Fibroblast of lung (primary cell): ENCODE data around the gene BBS9.

Experiments
- CTCF ChIP-seq, 2 donors: IDR thresholded peaks in 1 of 2; conservative IDR thresholded peaks in 1 of 2; 1 replicate in 1 of 2; 2 replicates in 1 of 2; pipeline ENCODE4 v1.5.1; 2011 to 2012; ENCODE audit warnings: low read length in 2 of 2, control low read depth in 1 of 2, inconsistent platforms in 1 of 2, low read depth in 1 of 2, mild to moderate bottlenecking in 1 of 2
- EZH2 ChIP-seq: IDR thresholded peaks from 2 replicates; pipeline ENCODE4 v1.5.1; 2012; ENCODE audit warnings: low read length, control low read depth, mild to moderate bottlenecking; ENCODE audit errors: missing control alignments

- TF ChIP-seq CTCF (conservative IDR thresholded peaks at IDR 0.05 in 1 of 2, IDR thresholded peaks at IDR 0.05 in 1 of 2; ENCODE audit: low read depth in 1 of 2, low read length in 2 of 2) (no peak), EZH2 (no peak)
Observed at GRCh38 chr7:33433357-33433756, 304.0 kb downstream of the BBS9 start.
